HepG2 (cell line): Measurements from ENCODE around the gene PTH2. TPM values are rescaled to one million over a fixed set of nuclear protein-coding genes. Genes with fewer than 3 reads are reported as not detected.

Experiments used
- ATAC-seq: fragments of 200-7000 bp; cut with Tn5 transposase; 3 replicates; pipeline ENCODE4 v1.9.1; 2020; ENCODE audit warnings: mild to moderate bottlenecking, moderate library complexity
- BruUV-seq: library from RNA; stranded (reverse); fragments of 400-500 nt; replicated peaks from 2 replicates; lab custom pipeline; 2021; lab: Mats Ljungman, UMichigan
- CTCF ChIA-PET: fragments of 300-600 bp; formaldehyde crosslinking; extraction: SDS; loops from one replicate; lab custom pipeline; 2021; ENCODE audit warnings: low total read pairs, inconsistent platforms, low intra/inter-chr PET ratio; lab: Yijun Ruan, JAX
- POLR2A ChIA-PET: fragments of 350-600 bp; sonication (Branson Sonifier 250); formaldehyde crosslinking; loops from one replicate; lab custom pipeline; 2020; ENCODE audit warnings: antibody characterized with exemption, inconsistent platforms; lab: Yijun Ruan, JAX
- DNase-seq: peaks from one replicate; pipeline ENCODE4 v3.0.0-alpha.2; 2015; ENCODE audit warnings: low spot score
- FAIRE-seq: peaks from 3 replicates; lab custom pipeline; 2011; peaks lifted over from hg19 to GRCh38; lab: Jason Lieb, UNC
- H2AFZ ChIP-seq: one replicate; pipeline ENCODE4 v1.6.1; 2011; ENCODE audit warnings: low read length, inconsistent platforms
- H3K27ac ChIP-seq: fragments of 300-600 bp; 3 replicates; pipeline ENCODE4 v1.8.0; 2011; ENCODE audit warnings: mixed run types, mild to moderate bottlenecking, mixed read lengths, low read length, inconsistent platforms; ENCODE audit not compliant: insufficient read depth; ENCODE audit errors: extremely low read length
- H3K27me3 ChIP-seq, 2 experiments: fragments of 200-600 bp in 1 of 2; 2 replicates in 1 of 2; 3 replicates in 1 of 2; pipeline versions ENCODE4 v1.6.0 to v1.8.0; 2011; ENCODE audit warnings: low read length in 2 of 2, mild to moderate bottlenecking in 2 of 2, moderate library complexity in 2 of 2, inconsistent platforms in 1 of 2; ENCODE audit not compliant: insufficient read depth in 2 of 2, control insufficient read depth in 1 of 2
- H3K36me3 ChIP-seq, 2 experiments: fragments of 200-600 bp in 1 of 2; replicated peaks in 1 of 2; 2 replicates in 1 of 2; 3 replicates in 1 of 2; pipeline versions ENCODE4 v1.5.1 to v1.8.0; 2011; ENCODE audit warnings: low read length in 2 of 2, inconsistent platforms in 1 of 2; ENCODE audit not compliant: insufficient read depth in 2 of 2, control insufficient read depth in 1 of 2
- H3K4me1 ChIP-seq: 2 replicates; pipeline ENCODE4 v1.5.1; 2012; ENCODE audit warnings: low read length, inconsistent platforms; ENCODE audit not compliant: insufficient read depth
- H3K4me2 ChIP-seq: 2 replicates; pipeline ENCODE4 v1.6.0; 2011; ENCODE audit warnings: low read depth, low read length, inconsistent platforms
- H3K4me3 ChIP-seq, 3 experiments: fragments of 200-600 bp in 1 of 3; sonication (generic), shearing (Covaris generic) in 1 of 3; replicated peaks in 1 of 3; 2 replicates each; pipeline ENCODE4 v1.5.1; 2011 to 2016; ENCODE audit warnings: low read length in 3 of 3, inconsistent platforms in 2 of 3, low read depth in 2 of 3, mild to moderate bottlenecking in 2 of 3, control low read depth in 1 of 3, mixed read lengths in 1 of 3; ENCODE audit not compliant: insufficient read depth in 1 of 3
- H3K79me2 ChIP-seq: one replicate; pipeline ENCODE4 v1.6.1; 2011; ENCODE audit warnings: low read length, inconsistent platforms; ENCODE audit not compliant: insufficient read depth
- H3K9ac ChIP-seq: 2 replicates; pipeline ENCODE4 v1.6.0; 2011; ENCODE audit warnings: mild to moderate bottlenecking, low read depth, low read length, inconsistent platforms; ENCODE audit not compliant: insufficient read depth
- H3K9me3 ChIP-seq: 2 replicates; pipeline ENCODE4 v1.5.1; 2012; ENCODE audit warnings: mild to moderate bottlenecking, low read length
- H4K20me1 ChIP-seq: 2 replicates; pipeline ENCODE4 v1.6.0; 2011; ENCODE audit warnings: inconsistent platforms, mild to moderate bottlenecking, low read length, moderate library complexity; ENCODE audit not compliant: insufficient read depth
- CREB1 ChIP-seq, 2 experiments: fragments of 450-650 bp in 1 of 2; IDR thresholded peaks; 2 replicates each; pipeline ENCODE4 v1.6.1; 2016 to 2017; ENCODE audit warnings: control low read depth in 1 of 2, mild to moderate bottlenecking in 1 of 2, missing compliant biosample characterization in 1 of 2, missing genetic modification characterization in 1 of 2
- HHEX ChIP-seq: IDR thresholded peaks from 2 replicates; pipeline ENCODE4 v1.6.1; 2016; ENCODE audit warnings: control low read depth
- MLLT10 ChIP-seq: sonication (generic); formaldehyde crosslinking; IDR thresholded peaks from 2 replicates; pipeline ENCODE4 v1.4.0; 2020; ENCODE audit warnings: missing genetic modification reagents
- RBFOX2 ChIP-seq: fragments of 200-400 bp; formaldehyde crosslinking; IDR thresholded peaks from 2 replicates; pipeline ENCODE4 v1.6.1; 2017; ENCODE audit warnings: low read depth, mild to moderate bottlenecking, low read length
- SNAI1 ChIP-seq: sonication (generic); formaldehyde crosslinking; IDR thresholded peaks from 2 replicates; pipeline ENCODE4 v1.5.0; 2020; ENCODE audit warnings: mild to moderate bottlenecking, missing genetic modification reagents, borderline replicate concordance
- ZNF629 ChIP-seq: sonication (generic); formaldehyde crosslinking; conservative IDR thresholded peaks from 2 replicates; pipeline ENCODE4 v1.5.0; 2020; ENCODE audit warnings: missing genetic modification reagents
- WGBS: methylation state at CpG from one replicate; pipeline ENCODE4 v1.1.6; 2017; ENCODE audit warnings: low lambda C conversion rate; 5-methylcytosine and 5-hydroxymethylcytosine counted together
- in situ Hi-C: cut with HindIII; loops from 2 replicates; pipeline ENCODE4 v1.10.0; 2017; ENCODE audit warnings: low pct_unique_long_range_greater_than_20kb; ENCODE audit not compliant: extremely low pct_ligation_motif_present
- intact Hi-C: fragments of 100-400 bp; cut with micrococcal nuclease; formaldehyde crosslinking; loops from one replicate; pipeline ENCODE4 v1.10.0; 2022; ENCODE audit not compliant: unreplicated experiment
- polyA plus RNA-seq, 8 experiments: library from polyadenylated mRNA; depleted of rRNA in 3 of 8; stranded (reverse) in 7 of 8; unstranded in 1 of 8; fragments of >200 nt; fragmentation: Illumina TruSeq in 4 of 8; extraction: Trizol in 4 of 8; gene quantifications; 2 replicates each; pipeline versions ENCODE4 v1.2.1 to v1.2.3, GENCODE V29; 2011 to 2016; ENCODE audit warnings: low read depth in 4 of 8, missing spikeins in 1 of 8, mixed read lengths in 1 of 8; ENCODE audit not compliant: insufficient read depth in 1 of 8
- total RNA-seq, 5 experiments: library from RNA; depleted of rRNA; stranded (reverse); fragments of >200 nt; fragmentation: Illumina TruSeq; extraction: Trizol; gene quantifications; 2 replicates each; pipeline ENCODE4 v1.2.3, GENCODE V29; 2016; ENCODE audit warnings: low read depth in 1 of 5
- TF ChIP-seq, protein P1 (sequence below): sonication (generic); formaldehyde crosslinking; IDR thresholded peaks from 2 replicates; pipeline ENCODE4 v1.5.0; 2020; ENCODE audit warnings: mild to moderate bottlenecking, missing genetic modification reagents, moderate library complexity
- TF ChIP-seq, protein P2 (sequence below): sonication (generic); formaldehyde crosslinking; IDR thresholded peaks from 2 replicates; pipeline ENCODE4 v1.5.0; 2020; ENCODE audit warnings: missing genetic modification reagents, mild to moderate bottlenecking, borderline replicate concordance
- TF ChIP-seq, protein P3 (sequence below): fragments of 450-650 bp; IDR thresholded peaks from 2 replicates; pipeline ENCODE4 v1.6.1; 2016

The PTH2 gene
- total and polyA plus RNA-seq, 2 of the 13 experiments (the other 11 are each of a cell fraction or from before 2014, with no cell fraction given): not detected

- CTCF ChIA-PET: no interaction called here
- no peak for DNase-seq
Measured at GRCh38 chr19:49418511-49418910, 4.7 kb downstream of the PTH2 start.

GRCh38 chr19:49417088-49417487 lies 6.2 kb downstream of the PTH2 start:
- H3K4me3 ChIP-seq: no peak overlapping the region
- H3K27ac ChIP-seq: no peak overlapping the region
- WGBS: 0% methylated on average over 4 of the region's 7 CpGs
- no peaks in the 10 kb centered on the region for H3K79me2 ChIP-seq
- POLR2A ChIA-PET: no interaction called here
- ATAC-seq (no peak), DNase-seq (no peak), FAIRE-seq (no peak)
- intact Hi-C loops (no loop called here), in situ Hi-C loops (no loop called here)
- H4K20me1 ChIP-seq: no peaks in the 10 kb centered on the region
- BruUV-seq: no TSS peak
- no peak overlapping the region for H2AFZ ChIP-seq
- H3K4me2 ChIP-seq: no peak overlapping the region
- no peak overlapping the region for H3K9ac ChIP-seq
- no peaks in the 10 kb centered on the region for H3K4me1 ChIP-seq
- H3K9me3 ChIP-seq: no peaks in the 10 kb centered on the region
- H3K36me3 ChIP-seq: no peaks in the 10 kb centered on the region
- peaks cover 16 to 87% of the 10 kb centered on the region in 2 experiments; a peak in 4 of 5 replicates for H3K27me3 ChIP-seq
- TF ChIP-seq MLLT10 (CRISPR knock-in tag): no peak
- no peak for TF ChIP-seq SNAI1
- no peak for TF ChIP-seq ZNF629
- TF ChIP-seq, protein P1, sequence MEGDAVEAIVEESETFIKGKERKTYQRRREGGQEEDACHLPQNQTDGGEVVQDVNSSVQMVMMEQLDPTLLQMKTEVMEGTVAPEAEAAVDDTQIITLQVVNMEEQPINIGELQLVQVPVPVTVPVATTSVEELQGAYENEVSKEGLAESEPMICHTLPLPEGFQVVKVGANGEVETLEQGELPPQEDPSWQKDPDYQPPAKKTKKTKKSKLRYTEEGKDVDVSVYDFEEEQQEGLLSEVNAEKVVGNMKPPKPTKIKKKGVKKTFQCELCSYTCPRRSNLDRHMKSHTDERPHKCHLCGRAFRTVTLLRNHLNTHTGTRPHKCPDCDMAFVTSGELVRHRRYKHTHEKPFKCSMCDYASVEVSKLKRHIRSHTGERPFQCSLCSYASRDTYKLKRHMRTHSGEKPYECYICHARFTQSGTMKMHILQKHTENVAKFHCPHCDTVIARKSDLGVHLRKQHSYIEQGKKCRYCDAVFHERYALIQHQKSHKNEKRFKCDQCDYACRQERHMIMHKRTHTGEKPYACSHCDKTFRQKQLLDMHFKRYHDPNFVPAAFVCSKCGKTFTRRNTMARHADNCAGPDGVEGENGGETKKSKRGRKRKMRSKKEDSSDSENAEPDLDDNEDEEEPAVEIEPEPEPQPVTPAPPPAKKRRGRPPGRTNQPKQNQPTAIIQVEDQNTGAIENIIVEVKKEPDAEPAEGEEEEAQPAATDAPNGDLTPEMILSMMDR (CRISPR knock-in tag): peak; percentile 6; the same call in 1 of the 2 replicates
- no peak for TF ChIP-seq RBFOX2
- TF ChIP-seq, protein P2, sequence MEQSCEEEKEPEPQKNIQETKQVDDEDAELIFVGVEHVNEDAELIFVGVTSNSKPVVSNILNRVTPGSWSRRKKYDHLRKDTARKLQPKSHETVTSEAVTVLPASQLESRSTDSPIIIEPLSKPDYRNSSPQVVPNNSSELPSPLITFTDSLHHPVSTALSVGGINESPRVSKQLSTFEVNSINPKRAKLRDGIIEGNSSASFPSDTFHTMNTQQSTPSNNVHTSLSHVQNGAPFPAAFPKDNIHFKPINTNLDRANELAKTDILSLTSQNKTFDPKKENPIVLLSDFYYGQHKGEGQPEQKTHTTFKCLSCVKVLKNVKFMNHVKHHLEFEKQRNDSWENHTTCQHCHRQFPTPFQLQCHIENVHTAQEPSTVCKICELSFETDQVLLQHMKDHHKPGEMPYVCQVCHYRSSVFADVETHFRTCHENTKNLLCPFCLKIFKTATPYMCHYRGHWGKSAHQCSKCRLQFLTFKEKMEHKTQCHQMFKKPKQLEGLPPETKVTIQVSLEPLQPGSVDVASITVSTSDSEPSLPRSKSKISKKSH: no peak
- no peak for TF ChIP-seq CREB1 (IDR thresholded peaks at IDR 0.05)
- no peak for TF ChIP-seq CREB1 (CRISPR knock-in tag; IDR thresholded peaks at IDR 0.05)
- CTCF ChIA-PET: no interaction called here

More at GRCh38 chr19:49418511-49418910, 4.7 kb downstream of the PTH2 start:
- WGBS: 4% methylated on average over 4 of the region's 5 CpGs
- Histone ChIP-seq H3K36me3 (no peaks in the 10 kb centered on the region), H3K27ac (no peak overlapping the region), H3K4me3 (no peak overlapping the region), H3K79me2 (no peaks in the 10 kb centered on the region), H3K4me1 (no peaks in the 10 kb centered on the region), H2AFZ (no peak overlapping the region), H3K9ac (no peak overlapping the region), H3K4me2 (no peak overlapping the region), H3K27me3 (peaks cover 14 to 87% of the 10 kb centered on the region in 2 experiments; a peak in 4 of 5 replicates), H4K20me1 (no peaks in the 10 kb centered on the region), H3K9me3 (no peaks in the 10 kb centered on the region)
- FAIRE-seq: no peak
- in situ Hi-C loops: no loop called here
- BruUV-seq: no TSS peak
- POLR2A ChIA-PET: no interaction called here
- intact Hi-C loops: no loop called here
- ATAC-seq: no peak
- TF ChIP-seq, protein P3, sequence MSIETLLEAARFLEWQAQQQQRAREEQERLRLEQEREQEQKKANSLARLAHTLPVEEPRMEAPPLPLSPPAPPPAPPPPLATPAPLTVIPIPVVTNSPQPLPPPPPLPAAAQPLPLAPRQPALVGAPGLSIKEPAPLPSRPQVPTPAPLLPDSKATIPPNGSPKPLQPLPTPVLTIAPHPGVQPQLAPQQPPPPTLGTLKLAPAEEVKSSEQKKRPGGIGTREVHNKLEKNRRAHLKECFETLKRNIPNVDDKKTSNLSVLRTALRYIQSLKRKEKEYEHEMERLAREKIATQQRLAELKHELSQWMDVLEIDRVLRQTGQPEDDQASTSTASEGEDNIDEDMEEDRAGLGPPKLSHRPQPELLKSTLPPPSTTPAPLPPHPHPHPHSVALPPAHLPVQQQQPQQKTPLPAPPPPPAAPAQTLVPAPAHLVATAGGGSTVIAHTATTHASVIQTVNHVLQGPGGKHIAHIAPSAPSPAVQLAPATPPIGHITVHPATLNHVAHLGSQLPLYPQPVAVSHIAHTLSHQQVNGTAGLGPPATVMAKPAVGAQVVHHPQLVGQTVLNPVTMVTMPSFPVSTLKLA: peak; percentile 26; the same call in 1 of the 2 replicates
- no peak for TF ChIP-seq HHEX (CRISPR knock-in tag)
